GM19025 (cell line): ENCODE results near the gene MAN1A1.

Experiments used
- ATAC-seq: cut with Tn5 transposase; IDR thresholded peaks from one replicate; pipeline ENCODE4 v1.9.1; 2021; ENCODE audit warnings: mild to moderate bottlenecking, low read depth, moderate library complexity; ENCODE audit not compliant: unreplicated experiment

MAN1A1 gene

DNA sequence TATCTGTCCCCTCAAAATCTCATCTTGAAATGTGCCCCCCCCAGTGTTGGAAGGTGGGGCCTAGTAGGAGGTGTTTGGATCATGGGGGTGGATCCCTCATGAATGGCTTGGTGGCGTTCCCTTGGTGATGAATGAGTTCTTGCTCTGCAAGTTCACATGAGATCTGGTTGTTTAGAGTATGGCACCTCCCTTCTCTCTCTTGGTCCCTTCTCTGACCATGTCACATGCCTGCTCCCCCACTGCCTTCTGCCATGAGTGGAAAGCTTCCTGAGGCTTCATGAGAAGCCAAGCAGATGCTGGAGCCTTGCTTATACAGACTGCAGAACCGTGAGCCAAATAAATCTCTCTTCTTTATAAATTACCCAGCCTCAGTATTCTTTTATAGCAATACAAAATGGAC lies 70.9 kb downstream of the MAN1A1 start:
- no peak for ATAC-seq

DNA sequence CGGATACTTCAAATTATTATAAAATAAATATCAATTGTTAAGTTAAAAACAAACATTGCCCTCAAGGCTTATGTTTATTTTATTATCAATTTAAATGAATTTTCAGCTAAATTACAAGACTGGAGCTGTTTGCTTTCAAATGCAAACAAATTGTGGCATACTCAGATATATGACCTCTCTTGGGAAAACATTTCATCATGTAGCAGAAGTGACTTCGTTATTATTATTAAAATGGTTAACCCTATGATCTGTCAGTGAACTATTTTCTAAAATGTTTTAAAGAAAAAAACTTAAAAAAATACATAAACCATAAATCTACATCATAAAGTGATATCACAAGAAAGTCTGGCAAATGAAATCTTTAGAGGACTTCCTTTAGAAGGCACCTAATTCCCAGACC lies 72.5 kb downstream of the MAN1A1 start:
- no peak for ATAC-seq

DNA sequence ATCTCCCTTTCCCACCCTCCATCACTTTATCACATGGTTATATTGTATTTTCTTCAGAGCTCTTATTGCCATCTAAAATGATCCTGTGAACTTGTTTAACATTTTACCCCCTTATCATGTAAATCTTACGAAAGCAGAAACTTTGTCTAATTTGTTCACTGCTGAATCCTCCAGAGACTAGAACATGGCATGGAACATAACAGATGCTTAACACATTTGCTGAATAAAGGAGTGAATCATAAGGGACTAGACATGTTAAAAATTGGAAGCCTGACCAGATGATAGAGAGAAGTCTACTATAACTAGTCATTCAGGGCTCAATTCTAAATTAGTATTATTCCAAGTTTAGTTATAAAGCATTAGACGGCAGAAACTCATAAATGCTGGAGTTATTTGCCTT lies 73.3 kb downstream of the MAN1A1 start:
- no peak for ATAC-seq

DNA sequence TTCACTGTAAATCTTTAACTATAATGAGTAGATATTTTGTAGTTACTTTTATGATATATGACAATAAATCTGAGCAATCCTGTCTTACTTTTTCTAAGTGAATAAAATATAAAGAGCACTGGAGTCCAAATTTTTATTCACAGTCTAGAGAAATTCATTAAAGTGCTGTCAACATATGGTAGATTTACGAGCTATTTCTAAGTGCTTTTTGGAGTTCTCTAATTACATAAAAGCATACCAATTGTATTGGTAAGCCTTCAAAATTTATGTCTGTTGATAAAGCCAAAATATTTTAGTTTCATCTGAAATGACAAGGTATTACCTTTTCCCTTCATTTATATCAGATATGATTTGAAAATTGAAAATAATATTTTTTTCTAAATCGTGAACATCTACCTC lies 75.4 kb downstream of the MAN1A1 start:
- ATAC-seq: no peak

DNA sequence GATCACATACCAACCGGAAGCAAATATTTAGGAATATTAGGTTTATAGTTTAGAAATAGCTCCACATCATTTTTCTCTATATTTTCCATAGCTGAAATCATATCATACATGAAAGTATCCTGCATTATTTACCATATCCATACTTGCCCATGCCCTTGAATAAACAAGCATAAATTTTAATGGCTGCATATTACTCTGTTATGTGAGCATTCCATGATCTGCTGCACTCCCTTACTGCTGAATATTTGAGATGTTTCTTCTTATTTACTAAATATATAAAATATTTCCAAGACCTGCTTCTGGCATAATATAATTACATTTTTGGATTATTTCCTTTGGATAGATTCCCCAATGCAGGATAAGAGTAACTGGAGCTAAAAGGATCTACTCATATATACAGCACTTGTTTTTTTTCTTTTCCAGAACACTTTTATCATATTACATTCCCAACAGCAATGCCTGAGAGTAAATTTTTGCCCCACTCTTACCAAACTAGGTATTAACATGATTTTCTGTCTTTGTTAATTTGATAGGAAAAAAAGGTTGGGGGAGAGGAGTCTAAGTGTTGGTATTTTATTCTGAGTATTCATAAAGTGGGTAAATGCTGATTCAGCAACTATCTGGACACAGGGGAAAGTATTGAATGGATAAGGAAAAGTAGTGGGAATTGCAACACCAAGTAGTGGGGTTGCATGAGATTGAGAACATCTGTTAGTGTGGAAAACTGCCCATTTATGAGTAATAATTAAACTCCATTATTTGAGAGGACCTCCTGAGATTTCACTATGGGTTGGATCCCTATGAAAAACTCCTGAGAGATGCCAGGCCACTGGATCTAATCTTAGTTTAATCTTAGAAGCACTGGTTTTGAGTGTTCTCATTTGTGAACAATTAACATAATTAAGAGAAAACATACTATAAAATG lies 76.0 kb downstream of the MAN1A1 start:
- no peak for ATAC-seq

DNA sequence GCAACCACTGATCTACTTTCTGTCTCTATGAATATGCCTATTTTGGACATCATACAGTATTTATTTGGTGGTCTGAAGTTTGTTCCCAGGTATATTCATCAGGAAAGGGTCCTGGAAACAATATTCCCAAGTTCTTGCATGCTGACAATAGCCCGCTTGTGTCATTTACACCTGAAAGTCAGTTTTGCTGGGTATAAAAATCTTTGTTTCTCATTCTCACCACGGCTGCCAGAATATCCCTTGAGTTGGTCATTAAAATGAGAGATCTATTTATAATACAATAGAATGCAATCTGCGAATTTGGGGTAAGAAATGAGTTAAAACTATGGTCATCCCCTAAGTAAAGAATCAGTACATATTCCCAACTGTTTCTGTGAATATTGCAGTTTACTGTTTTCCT lies 79.0 kb downstream of the MAN1A1 start:
- no peak for ATAC-seq

DNA sequence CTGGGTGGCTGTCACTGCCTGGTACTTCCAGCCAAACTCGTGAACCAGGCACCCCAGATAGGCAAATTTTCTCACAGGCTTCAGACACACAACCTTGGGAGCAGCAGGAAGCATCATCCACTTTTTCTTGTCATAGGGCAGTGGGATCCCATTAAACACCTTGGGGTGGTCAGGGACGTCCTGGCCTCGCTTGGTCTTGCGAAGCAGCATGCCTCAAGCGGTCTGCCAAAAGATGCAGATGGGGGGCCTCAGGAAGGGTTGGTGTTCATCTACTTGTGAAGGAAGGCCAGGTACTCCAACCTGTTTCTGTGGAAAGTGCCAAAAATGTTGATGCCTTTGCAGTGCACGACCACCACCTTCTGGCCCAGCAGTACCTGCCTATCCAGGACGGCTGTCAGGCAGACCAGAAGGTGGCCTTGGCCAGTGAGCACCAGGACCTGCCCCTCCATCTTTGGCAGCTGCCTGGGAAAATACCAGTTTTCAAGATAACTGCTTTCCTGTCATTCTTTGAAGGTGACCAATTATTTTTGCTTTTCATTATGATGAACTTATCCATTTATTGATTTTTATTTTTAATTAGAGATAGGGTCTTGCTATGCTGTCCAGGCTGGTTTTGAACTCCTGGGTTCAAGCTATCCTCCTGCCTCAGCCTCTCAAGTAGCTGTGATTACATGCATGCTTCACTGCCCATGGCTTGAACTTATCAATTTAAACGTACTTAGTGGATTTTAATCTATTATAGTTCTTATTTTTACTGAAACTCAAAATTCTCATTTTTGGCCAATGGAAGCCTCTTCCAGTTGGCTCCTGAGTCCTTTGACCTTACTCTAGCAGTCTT lies 80.1 kb downstream of the MAN1A1 start:
- no peak for ATAC-seq

DNA sequence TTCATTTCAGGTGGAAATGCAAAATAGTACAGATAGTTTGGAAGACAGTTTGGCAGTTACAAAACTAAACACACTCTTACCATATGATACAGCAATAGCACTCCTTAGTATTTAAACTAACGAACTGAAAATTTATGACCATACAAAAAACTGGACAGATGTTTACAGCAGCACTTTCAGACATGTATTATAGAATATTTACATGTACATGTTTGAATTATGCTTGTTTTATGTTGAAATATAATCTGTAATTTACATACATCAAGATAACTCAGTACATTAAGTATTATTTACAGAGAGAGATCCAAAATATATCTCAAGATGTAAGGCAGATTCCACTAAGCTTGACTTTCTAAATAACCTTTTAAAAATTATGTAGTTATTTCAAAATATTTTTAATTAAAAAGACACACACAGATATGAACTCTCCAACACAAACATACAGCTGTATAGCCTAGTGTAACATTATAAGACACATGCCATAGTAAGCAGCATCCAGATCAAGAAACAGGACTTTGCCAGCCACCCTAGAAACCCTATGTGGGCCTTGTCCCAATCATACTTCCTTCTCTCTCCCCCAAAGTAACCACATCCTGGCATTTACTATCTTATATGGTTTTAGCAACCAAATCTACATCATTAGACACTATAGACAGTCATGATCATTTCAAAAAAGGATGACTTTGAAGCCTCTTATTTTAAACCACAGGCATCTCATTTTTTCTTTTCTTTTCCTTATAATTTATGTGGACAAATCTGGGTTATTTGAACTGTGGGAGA lies 82.2 kb downstream of the MAN1A1 start:
- ATAC-seq: no peak

DNA sequence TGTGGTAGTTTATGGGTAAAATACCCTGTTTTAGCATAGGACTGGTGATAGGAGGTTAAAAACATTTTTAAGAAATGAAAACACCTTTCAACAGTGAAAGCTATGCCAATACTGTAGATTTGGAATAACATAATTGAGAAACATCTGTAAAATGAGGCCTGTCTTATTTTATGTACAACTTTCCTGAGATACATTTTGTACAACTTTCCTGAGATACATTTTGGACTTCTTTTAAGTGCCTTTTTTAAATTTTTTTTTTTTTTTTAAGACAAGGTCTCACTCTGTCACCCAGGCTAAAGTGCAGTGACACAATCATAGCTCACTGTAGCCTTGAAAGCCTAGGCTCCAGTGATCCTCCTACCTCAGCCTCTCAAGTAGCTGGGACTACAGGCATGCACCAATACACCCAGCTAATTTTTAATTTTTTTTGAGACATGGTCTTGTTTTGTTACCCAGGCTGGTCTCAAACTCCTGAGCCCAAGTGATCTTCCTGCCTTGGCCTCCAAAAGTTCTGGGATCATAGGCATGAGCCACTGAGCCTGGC lies 84.6 kb downstream of the MAN1A1 start:
- ATAC-seq: no peak

DNA sequence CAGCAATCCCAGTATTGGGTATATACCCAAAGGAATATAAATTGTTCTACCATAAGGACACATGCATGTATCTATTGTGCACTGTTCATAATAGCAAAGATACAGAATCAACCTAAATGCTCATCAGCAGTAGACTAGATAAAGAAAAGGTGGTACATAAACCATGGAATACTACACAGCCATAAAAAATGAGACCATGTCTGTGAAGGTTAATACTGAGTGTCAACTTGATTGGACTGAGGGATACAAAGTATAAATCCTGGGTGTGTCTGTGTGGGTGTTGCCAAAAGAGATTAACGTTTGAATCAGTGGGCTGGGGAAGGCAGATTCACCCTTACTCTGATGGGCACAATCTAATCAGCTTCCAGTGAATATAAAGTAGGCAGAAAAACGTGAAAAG lies 86.9 kb downstream of the MAN1A1 start:
- no peak for ATAC-seq

DNA sequence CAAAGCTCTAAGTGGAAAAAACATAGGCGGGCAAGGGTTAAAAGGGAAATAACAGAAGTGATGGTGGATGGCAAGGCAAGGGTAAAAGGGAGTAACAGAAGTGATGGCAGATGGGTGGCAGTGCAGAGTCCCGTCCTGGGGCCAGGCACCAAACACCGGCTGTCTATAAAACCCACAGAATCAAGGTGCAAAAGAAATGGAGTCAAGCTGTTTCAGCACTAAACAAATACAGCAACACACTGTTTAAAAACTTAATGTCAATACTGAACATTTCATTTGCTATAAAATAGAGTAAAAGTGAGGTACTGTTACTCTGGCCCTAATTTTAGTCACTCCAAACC lies 87.6 kb downstream of the MAN1A1 start:
- ATAC-seq: no peak

DNA sequence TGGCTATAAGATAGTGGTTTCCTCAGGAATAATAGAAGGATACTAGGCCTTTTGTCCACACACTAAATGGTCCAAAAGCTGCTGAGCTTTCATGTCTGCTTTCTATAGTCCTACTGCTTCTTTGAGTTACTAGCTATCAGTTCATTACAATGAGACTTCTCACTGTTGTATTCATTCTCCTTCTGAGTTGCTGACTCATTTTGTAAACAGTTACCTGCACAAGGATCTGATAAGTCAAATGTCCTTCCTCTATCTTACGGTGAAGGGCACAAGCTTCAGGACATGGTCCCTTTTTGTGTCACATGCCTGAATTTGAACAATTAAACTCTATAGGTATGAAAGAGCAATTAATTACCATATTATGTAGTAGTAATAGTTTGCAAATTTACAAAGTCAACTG lies 90.5 kb downstream of the MAN1A1 start:
- no peak for ATAC-seq

DNA sequence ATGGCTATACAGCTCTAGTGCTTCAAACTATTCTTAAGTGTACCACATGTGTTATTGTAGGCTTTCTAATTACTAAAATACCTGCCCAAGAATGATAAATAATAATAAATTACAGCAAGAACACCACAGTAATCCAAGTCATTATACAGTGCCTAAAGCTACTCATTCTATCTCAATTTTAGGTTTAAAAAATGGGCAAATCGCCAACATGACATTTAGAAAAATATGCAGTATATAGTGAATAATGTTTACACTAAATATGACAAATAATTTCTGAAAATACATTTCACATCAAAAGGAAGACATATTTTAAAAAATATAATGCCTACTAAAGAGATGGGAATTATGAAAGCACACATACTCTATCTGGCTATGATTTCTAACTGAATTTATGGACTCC lies 91.8 kb downstream of the MAN1A1 start:
- no peak for ATAC-seq

DNA sequence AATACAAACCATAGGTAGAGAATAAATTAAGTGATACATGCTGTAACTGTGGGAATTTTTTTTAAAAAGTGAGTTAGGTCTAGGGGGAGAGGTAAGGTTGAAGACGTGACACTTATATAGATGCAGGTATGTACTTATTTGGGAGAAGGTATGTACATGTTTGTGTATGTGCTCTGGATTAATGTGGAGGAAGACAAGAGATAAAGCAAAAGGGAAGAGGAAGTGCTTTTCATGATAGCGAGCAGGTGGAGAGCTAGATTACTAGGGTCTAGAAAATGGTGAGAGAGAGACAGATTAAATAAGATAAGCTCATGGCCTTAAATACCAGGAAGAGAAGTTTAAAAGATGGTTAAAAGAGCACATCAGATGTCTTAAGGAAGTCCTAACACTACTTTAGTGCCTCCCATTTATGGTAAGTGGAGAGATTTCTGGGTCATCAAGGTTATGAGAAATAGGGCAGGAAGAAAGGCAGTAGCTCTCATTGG lies 92.5 kb downstream of the MAN1A1 start:
- ATAC-seq: no peak

DNA sequence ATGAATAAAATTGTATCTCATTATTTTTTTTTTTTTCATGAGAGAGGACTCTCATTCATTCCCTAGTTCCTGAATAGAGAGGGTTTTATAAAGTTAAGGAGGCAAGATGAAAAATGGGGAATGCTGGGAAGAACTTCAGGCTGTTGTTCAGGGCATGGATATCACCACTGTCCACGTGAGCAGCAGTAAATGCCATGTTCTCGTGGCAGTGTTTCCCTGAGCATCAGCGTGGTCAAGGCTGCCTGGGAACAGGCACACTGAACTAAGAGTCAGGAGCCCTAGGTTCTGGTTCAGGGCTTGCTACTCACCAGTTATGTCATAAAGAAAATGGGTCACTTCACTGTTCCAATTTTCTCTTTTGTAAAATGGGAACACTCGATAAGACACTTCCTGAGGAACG lies 93.2 kb downstream of the MAN1A1 start:
- no peak for ATAC-seq

DNA sequence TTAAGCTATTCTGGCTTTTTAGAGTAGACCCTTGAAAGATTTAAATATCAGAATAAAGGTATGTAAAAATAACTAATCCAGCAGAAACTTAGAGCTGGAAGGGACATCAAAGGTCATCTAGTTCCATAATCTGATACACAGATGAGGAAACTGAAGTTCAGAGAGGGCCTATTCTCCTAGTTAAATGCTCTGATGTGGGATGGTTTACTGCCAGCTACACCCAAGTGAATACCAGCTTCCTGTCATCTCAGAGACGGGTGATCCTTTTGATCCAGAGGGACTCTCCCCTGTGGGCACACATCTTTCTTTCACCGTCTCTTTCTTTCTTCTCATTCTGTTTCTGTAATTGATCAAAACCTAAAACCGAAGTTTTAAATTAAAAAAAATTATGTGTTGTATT lies 94.1 kb downstream of the MAN1A1 start:
- no peak for ATAC-seq

DNA sequence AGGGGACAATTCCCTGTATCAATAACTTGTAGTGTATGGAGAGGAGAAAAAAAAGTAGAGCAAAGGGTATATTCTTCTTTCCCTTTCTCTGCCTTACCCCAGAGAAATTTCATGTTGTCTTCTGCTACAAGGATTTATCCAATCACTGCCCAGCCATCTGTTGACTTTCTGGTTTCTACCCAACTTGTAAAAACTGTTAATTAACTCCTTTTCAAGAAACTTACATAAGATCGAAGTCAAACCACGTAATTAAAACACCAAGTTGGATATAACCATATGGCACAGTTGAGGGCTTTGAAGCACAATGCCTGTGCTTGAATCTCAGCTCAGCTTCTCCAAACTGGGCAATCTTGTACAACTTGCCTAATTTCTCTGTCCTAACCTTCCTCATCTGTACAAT lies 99.5 kb downstream of the MAN1A1 start:
- no peak for ATAC-seq

DNA sequence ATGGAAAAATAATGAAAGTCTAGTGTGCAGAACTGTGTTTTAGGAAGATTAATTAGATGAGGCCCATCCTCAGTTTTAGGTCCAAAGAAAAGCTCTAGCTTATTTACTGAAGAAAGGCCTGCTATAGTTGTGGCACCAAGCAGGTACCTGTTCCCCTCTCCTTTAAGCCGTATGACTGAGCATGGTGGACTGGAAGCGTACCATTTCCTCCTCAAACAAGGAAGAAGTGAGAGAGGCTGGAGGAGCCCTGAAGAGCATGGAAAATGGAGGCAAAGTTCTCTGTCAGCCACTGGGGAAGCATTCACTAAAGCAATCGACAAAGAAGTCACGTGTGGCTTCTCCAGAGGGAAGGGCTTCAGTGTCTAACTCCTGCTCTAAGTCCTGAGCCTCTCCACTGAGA lies 100.2 kb downstream of the MAN1A1 start:
- no peak for ATAC-seq

DNA sequence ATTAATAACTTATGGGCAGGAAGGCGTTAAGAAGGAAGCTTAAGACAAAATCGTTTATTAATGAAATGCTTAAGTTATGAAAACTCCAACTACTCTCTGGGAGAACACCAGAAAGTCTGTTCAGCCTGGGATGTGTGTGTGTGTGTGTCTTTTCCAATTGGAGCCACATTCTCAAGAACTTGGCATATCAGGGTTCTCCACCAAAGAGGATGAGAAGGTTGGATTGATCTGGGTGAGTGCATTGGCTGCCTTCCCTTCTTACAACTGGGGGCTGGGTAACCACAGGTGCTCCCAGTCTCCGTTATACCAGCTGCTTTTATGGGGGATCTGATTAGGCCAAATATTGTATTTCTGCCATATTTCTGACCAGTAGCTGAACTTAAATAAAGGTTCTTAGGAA lies 102.1 kb downstream of the MAN1A1 start:
- ATAC-seq: no peak

DNA sequence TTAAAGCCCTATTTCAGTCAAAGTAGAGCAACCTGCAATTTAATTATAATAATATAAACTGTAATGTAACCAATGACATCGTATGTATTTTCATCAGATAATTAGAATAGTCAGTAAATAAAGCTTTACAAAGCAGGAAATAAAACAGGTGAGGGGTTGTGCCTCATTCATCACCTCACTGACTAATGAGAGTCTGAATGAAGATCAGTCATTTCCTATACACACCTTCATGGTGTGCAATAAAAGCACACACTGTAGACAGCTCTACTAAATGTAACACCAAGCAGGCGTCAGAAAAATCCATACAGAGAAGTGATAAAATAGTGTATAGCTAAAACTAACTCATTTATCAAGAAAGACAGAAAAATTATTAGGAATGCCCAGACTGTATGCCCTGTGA lies 105.9 kb downstream of the MAN1A1 start:
- ATAC-seq: no peak

DNA sequence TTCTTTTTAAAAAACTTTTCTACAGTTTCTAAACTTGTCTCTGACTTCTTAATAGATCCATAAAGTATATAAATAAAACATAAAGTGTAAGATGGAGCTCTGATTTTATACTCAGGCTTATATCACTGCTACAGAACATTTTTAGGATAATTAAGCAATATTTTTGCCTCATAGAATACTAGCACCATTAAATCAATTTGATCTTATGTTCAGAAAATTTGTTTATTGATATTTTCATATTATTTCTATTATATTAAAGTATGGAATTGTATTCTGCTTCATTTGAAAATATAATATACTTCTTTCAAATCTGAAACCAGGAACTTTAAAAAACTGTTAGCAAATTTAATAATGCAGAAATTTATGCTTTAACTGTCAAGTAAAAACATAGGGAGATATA lies 106.5 kb downstream of the MAN1A1 start:
- no peak for ATAC-seq
